ENCODE results near the gene PRKCA. TPM values are rescaled to one million over a fixed set of nuclear protein-coding genes. Genes with fewer than 3 reads are reported as not detected.

PRKCA gene
- total and polyA plus RNA-seq, 2 donors (not counting 3 experiments of a cell fraction or from before 2014, with no cell fraction given) = 7.5 to 34.2 TPM

GRCh38 chr17:66807182-66807581, 504.8 kb downstream of the PRKCA start:
- DNase-seq (ENCODE audit: low read depth, low spot score) (no peak), FAIRE-seq (no peak)
- Histone ChIP-seq H3K4me1 (ENCODE audit: control insufficient read depth, extremely low read depth, insufficient read depth, low read length) (no peaks in the 10 kb centered on the region), H3K9me1 (replicated peaks; ENCODE audit: control insufficient read depth, extremely low read depth, insufficient read depth, low read length) (no peaks in the 10 kb centered on the region), H4K20me1 (replicated peaks; ENCODE audit: control insufficient read depth, extremely low read depth, insufficient read depth, low read length) (no peaks in the 10 kb centered on the region), H3K9ac (replicated peaks; ENCODE audit: extremely low read depth, insufficient read depth, low read length) (no peak overlapping the region), H3K27me3 (ENCODE audit: control insufficient read depth in 2 of 2, insufficient read depth in 2 of 2, low read length in 2 of 2) (no peaks in the 10 kb centered on the region), H3K9me3 (replicated peaks; ENCODE audit: control insufficient read depth, insufficient read depth, low read length) (no peaks in the 10 kb centered on the region), H3K4me3 (replicated peaks in 1 of 3; ENCODE audit: insufficient read depth in 1 of 3, low read depth in 1 of 3, low read length in 3 of 3) (no peak overlapping the region), H3K27ac (ENCODE audit: insufficient read depth, low read depth, low read length) (no peak overlapping the region), H3K79me2 (ENCODE audit: control insufficient read depth, insufficient read depth, low read length) (no peaks in the 10 kb centered on the region), H3K36me3 (ENCODE audit: control insufficient read depth in 2 of 2, extremely low read depth in 1 of 2, insufficient read depth in 2 of 2, low read length in 2 of 2) (no peaks in the 10 kb centered on the region), H2AFZ (ENCODE audit: low read depth, low read length) (no peak overlapping the region), H3K4me2 (ENCODE audit: insufficient read depth, low read length) (no peak overlapping the region)
- no peak for TF ChIP-seq MYC (IDR thresholded peaks at IDR 0.05; ENCODE audit: low read depth, low read length)
- no peak for TF ChIP-seq MAX (IDR thresholded peaks at IDR 0.05; ENCODE audit: insufficient read depth, insufficient read length)
- no peak for TF ChIP-seq POLR2AphosphoS5 (IDR thresholded peaks at IDR 0.05; ENCODE audit: insufficient read depth, low read depth, low read length)
- no peak for TF ChIP-seq CTCF (IDR thresholded peaks at IDR 0.05; ENCODE audit: extremely low read depth in 1 of 2, insufficient read depth in 1 of 2, low read depth in 1 of 2, low read length in 2 of 2)
- TF ChIP-seq POLR2A (IDR thresholded peaks at IDR 0.05; ENCODE audit: low read depth, low read length) = no peak
- TF ChIP-seq FOS (IDR thresholded peaks at IDR 0.05; ENCODE audit: borderline replicate concordance, insufficient read depth, low read length) = no peak
- no peak for TF ChIP-seq JUN (IDR thresholded peaks at IDR 0.05; ENCODE audit: borderline replicate concordance, insufficient read depth, insufficient read length, low read depth)
- TF ChIP-seq EZH2 (IDR thresholded peaks at IDR 0.05; ENCODE audit: borderline replicate concordance, low read depth, low read length, severe bottlenecking) = no peak
- no peak for TF ChIP-seq GATA2 (IDR thresholded peaks at IDR 0.05; ENCODE audit: insufficient read depth, insufficient read length, low read depth, low read length)
- intact Hi-C loops (cut with micrococcal nuclease) = no loop called here
- CTCF ChIA-PET = no interaction called here
- dilution Hi-C loops (cut with MboI; ENCODE audit: extremely low pct_ligation_motif_present, low sequenced_read_pairs) = no loop called here
- BruUV-seq (replicated peaks) = no TSS peak
- POLR2A ChIA-PET = no interaction called here

Measured in endothelial cell of umbilical vein (primary cell).